IMR-90 (cell line): ENCODE measurements around the gene CACNA2D3. TPM values are rescaled to one million over a fixed set of nuclear protein-coding genes. Genes with fewer than 3 reads are reported as not detected.
A peak's percentile ranks its signal among the peaks of the same experiment; 100 is the strongest.

Source experiments
- ATAC-seq: fragments of 200-7000 bp; cut with Tn5 transposase; 2 replicates; pipeline ENCODE4 v1.9.1; 2020; ENCODE audit warnings: low read depth, mild to moderate bottlenecking, moderate library complexity
- BruUV-seq: library from RNA; stranded (reverse); fragments of 400-500 nt; replicated peaks from 2 replicates; lab custom pipeline; 2021; lab: Mats Ljungman, UMichigan
- CTCF ChIA-PET: fragments of 300-600 bp; formaldehyde crosslinking; extraction: SDS; loops from one replicate; lab custom pipeline; 2021; ENCODE audit warnings: antibody characterized with exemption; lab: Yijun Ruan, JAX
- POLR2A ChIA-PET: fragments of 300-600 bp; sonication (Branson Sonifier 250); formaldehyde crosslinking; loops from one replicate; lab custom pipeline; 2022; ENCODE audit warnings: antibody characterized with exemption; ENCODE audit not compliant: unreplicated experiment; lab: Charles Lee
- DNase-seq: peaks from one replicate; pipeline ENCODE4 v3.0.0; 2013
- H2AFZ ChIP-seq: replicated peaks from 2 replicates; pipeline ENCODE3; 2013; ENCODE audit warnings: low read length, mild to moderate bottlenecking; ENCODE audit not compliant: poor library complexity
- H2AK5ac ChIP-seq: 2 replicates; pipeline ENCODE4 v1.6.1; 2013; ENCODE audit warnings: low read depth, low read length, inconsistent platforms
- H2AK9ac ChIP-seq: replicated peaks from 2 replicates; pipeline ENCODE3; 2013; ENCODE audit warnings: mild to moderate bottlenecking, low read depth, low read length, moderate library complexity; ENCODE audit not compliant: poor library complexity
- H2BK120ac ChIP-seq: 2 replicates; pipeline ENCODE4 v1.6.1; 2013; ENCODE audit warnings: low read depth, low read length, inconsistent platforms
- H2BK15ac ChIP-seq: 3 replicates; pipeline ENCODE4 v1.6.1; 2013; ENCODE audit warnings: low read depth, low read length, inconsistent platforms
- H2BK20ac ChIP-seq: 2 replicates; pipeline ENCODE4 v1.6.1; 2013; ENCODE audit warnings: low read depth, mild to moderate bottlenecking, inconsistent platforms, low read length, moderate library complexity
- H2BK5ac ChIP-seq: 2 replicates; pipeline ENCODE4 v1.6.1; 2013; ENCODE audit warnings: mild to moderate bottlenecking, low read depth, low read length, inconsistent platforms; ENCODE audit not compliant: poor library complexity, severe bottlenecking
- H3K14ac ChIP-seq: replicated peaks from 2 replicates; pipeline ENCODE4 v1.6.1; 2013; ENCODE audit warnings: low read depth, low read length, inconsistent platforms
- H3K18ac ChIP-seq: 2 replicates; pipeline ENCODE4 v1.6.1; 2013; ENCODE audit warnings: low read depth, low read length, control low read depth
- H3K23ac ChIP-seq: 2 replicates; pipeline ENCODE4 v1.6.1; 2013; ENCODE audit warnings: low read depth, low read length, inconsistent platforms
- H3K27ac ChIP-seq: 2 replicates; pipeline ENCODE4 v1.5.1; 2013; ENCODE audit warnings: mild to moderate bottlenecking, control low read depth, low read length; ENCODE audit not compliant: insufficient read depth
- H3K27me3 ChIP-seq: 2 replicates; pipeline ENCODE4 v1.6.1; 2013; ENCODE audit warnings: low read length; ENCODE audit not compliant: control insufficient read depth, insufficient read depth
- H3K36me3 ChIP-seq: 2 replicates; pipeline ENCODE4 v1.6.1; 2013; ENCODE audit warnings: low read length, mixed read lengths; ENCODE audit not compliant: control insufficient read depth, insufficient read depth
- H3K4ac ChIP-seq: 2 replicates; pipeline ENCODE4 v1.6.1; 2013; ENCODE audit warnings: low read depth, low read length, inconsistent platforms
- H3K4me1 ChIP-seq: 2 replicates; pipeline ENCODE4 v1.6.1; 2013; ENCODE audit warnings: low read length, mixed read lengths; ENCODE audit not compliant: control insufficient read depth, insufficient read depth
- H3K4me2 ChIP-seq: 2 replicates; pipeline ENCODE4 v1.6.1; 2013; ENCODE audit warnings: low read depth, mild to moderate bottlenecking, control low read depth, low read length, moderate library complexity
- H3K4me3 ChIP-seq: 2 replicates; pipeline ENCODE4 v1.5.1; 2013; ENCODE audit warnings: low read depth, mild to moderate bottlenecking, control low read depth, low read length, moderate library complexity; ENCODE audit not compliant: insufficient read depth
- H3K56ac ChIP-seq: 2 replicates; pipeline ENCODE4 v1.6.1; 2013; ENCODE audit warnings: low read length, inconsistent platforms; ENCODE audit not compliant: insufficient read depth; ENCODE audit errors: extremely low read depth
- H3K79me1 ChIP-seq, 2 experiments: 2 replicates each; pipeline ENCODE4 v1.6.1; 2013; ENCODE audit warnings: low read length in 2 of 2, inconsistent platforms in 1 of 2, low read depth in 1 of 2
- H3K9ac ChIP-seq: 2 replicates; pipeline ENCODE4 v1.6.1; 2013; ENCODE audit warnings: low read depth, low read length, control low read depth
- H3K9me1 ChIP-seq: 2 replicates; pipeline ENCODE4 v1.6.1; 2013; ENCODE audit warnings: low read length, inconsistent platforms; ENCODE audit not compliant: insufficient read depth
- H3K9me3 ChIP-seq: 2 replicates; pipeline ENCODE4 v1.6.1; 2013; ENCODE audit warnings: low read length; ENCODE audit not compliant: control insufficient read depth, insufficient read depth
- H4K20me1 ChIP-seq: 2 replicates; pipeline ENCODE4 v1.6.1; 2013; ENCODE audit warnings: low read length, inconsistent platforms; ENCODE audit not compliant: insufficient read depth
- H4K5ac ChIP-seq: 2 replicates; pipeline ENCODE4 v1.6.1; 2013; ENCODE audit warnings: mild to moderate bottlenecking, low read depth, low read length, control low read depth
- H4K8ac ChIP-seq, 2 experiments: 2 replicates each; pipeline ENCODE4 v1.6.1; 2013; ENCODE audit warnings: low read depth in 2 of 2, low read length in 2 of 2, control low read depth in 1 of 2, inconsistent platforms in 1 of 2
- H4K91ac ChIP-seq: 2 replicates; pipeline ENCODE4 v1.6.1; 2013; ENCODE audit warnings: low read depth, low read length, inconsistent platforms; ENCODE audit not compliant: insufficient read depth
- BHLHE40 ChIP-seq: fragments of 150-350 bp; IDR thresholded peaks from 2 replicates; pipeline ENCODE4 v1.6.1; 2016; ENCODE audit warnings: mild to moderate bottlenecking, low read depth, low read length
- CEBPB ChIP-seq: IDR thresholded peaks from 2 replicates; pipeline ENCODE4 v1.6.1; 2012; ENCODE audit warnings: low read depth, low read length, improper control_type of control experiment
- ELK1 ChIP-seq: fragments of 150-350 bp; IDR thresholded peaks from 2 replicates; pipeline ENCODE4 v1.6.1; 2016; ENCODE audit warnings: low read depth, mild to moderate bottlenecking, low read length, moderate library complexity, borderline replicate concordance
- FOS ChIP-seq: fragments of 150-350 bp; IDR thresholded peaks from 2 replicates; pipeline ENCODE4 v1.6.1; 2016; ENCODE audit warnings: low read depth, low read length
- MAFK ChIP-seq: IDR thresholded peaks from 2 replicates; pipeline ENCODE4 v1.6.1; 2012; ENCODE audit warnings: low read depth, low read length, improper control_type of control experiment
- MAZ ChIP-seq: IDR thresholded peaks from 2 replicates; pipeline ENCODE4 v1.6.1; 2012; ENCODE audit warnings: low read depth, mild to moderate bottlenecking, low read length, improper control_type of control experiment, moderate library complexity, borderline replicate concordance
- MXI1 ChIP-seq: IDR thresholded peaks from 2 replicates; pipeline ENCODE4 v1.6.1; 2012; ENCODE audit warnings: low read depth, mild to moderate bottlenecking, low read length, moderate library complexity, borderline replicate concordance
- NFE2L2 ChIP-seq: fragments of 150-350 bp; IDR thresholded peaks from 2 replicates; pipeline ENCODE4 v1.6.1; 2016; ENCODE audit warnings: low read depth, mild to moderate bottlenecking, low read length
- POLR2A ChIP-seq: IDR thresholded peaks from 2 replicates; pipeline ENCODE4 v1.6.1; 2012; ENCODE audit warnings: mild to moderate bottlenecking, low read depth, low read length
- RFX5 ChIP-seq: IDR thresholded peaks from 2 replicates; pipeline ENCODE4 v1.8.0; 2012; ENCODE audit warnings: low read depth, mild to moderate bottlenecking, low read length, moderate library complexity
- WGBS, 2 experiments: methylation state at CpG; one replicate each; pipeline versions ENCODE4 v1.1.5 to v1.1.7; 2013; ENCODE audit warnings: missing lambda C conversion rate in 2 of 2; ENCODE audit not compliant: insufficient read length in 1 of 2; ENCODE audit errors: extremely low coverage in 2 of 2; 5-methylcytosine and 5-hydroxymethylcytosine counted together
- dilution Hi-C: fragments of 300-500 bp; cut with HindIII; formaldehyde crosslinking; loops from one replicate; pipeline ENCODE4 v1.14.3; 2018; ENCODE audit warnings: low sequenced_read_pairs; ENCODE audit not compliant: unreplicated experiment
- in situ Hi-C: fragments of 300-500 bp; cut with MboI; formaldehyde crosslinking; loops from 3 replicates; pipeline ENCODE4 v1.14.3; 2019; ENCODE audit warnings: low sequenced_read_pairs, inconsistent platforms, mixed read lengths
- intact Hi-C: fragments of 100-400 bp; cut with micrococcal nuclease; formaldehyde crosslinking; loops from 2 replicates; pipeline ENCODE4 v1.10.0; 2022
- polyA plus RNA-seq, 3 experiments: library from polyadenylated mRNA; depleted of rRNA; stranded (reverse); fragments of >200 nt; gene quantifications; 2 replicates each; pipeline ENCODE4 v1.2.3, GENCODE V29; 2012; ENCODE audit warnings: low replicate concordance in 1 of 3
- total RNA-seq: library from RNA; depleted of rRNA; stranded (reverse); fragments of >200 nt; gene quantifications from 2 replicates; pipeline ENCODE4 v1.2.3, GENCODE V29; 2012

The CACNA2D3 gene
- total and polyA plus RNA-seq, 2 of the 4 experiments (the other 2 are of a cell fraction), result 0.36 to 0.41 TPM

- no peak overlapping the region for H3K4ac ChIP-seq
- H3K14ac ChIP-seq, result no peak overlapping the region
- no peak overlapping the region for H2BK120ac ChIP-seq
- dilution Hi-C loops (no loop called here), in situ Hi-C loops (no loop called here), intact Hi-C loops (no loop called here)
- ChIA-PET POLR2A (no interaction called here), CTCF (no interaction called here)
- no peaks in the 10 kb centered on the region for H3K27me3 ChIP-seq
- H3K18ac ChIP-seq, result no peak overlapping the region
- no peak overlapping the region for H2BK5ac ChIP-seq
- no peaks in the 10 kb centered on the region for H3K9me1 ChIP-seq
- H2AK5ac ChIP-seq, result no peak overlapping the region
- WGBS, 2 experiments, result no CpG with 5 or more reads among the region's 4 CpGs
- H4K5ac ChIP-seq, result no peak overlapping the region
- H3K4me3 ChIP-seq, result no peak overlapping the region
- no peak overlapping the region for H4K91ac ChIP-seq
- no peak overlapping the region for H4K8ac ChIP-seq
- no peak for ATAC-seq
- DNase-seq, result no peak
- no peak overlapping the region for H2BK20ac ChIP-seq
- peak overlapping the region; percentile 38 for H2AFZ ChIP-seq
- H3K27ac ChIP-seq, result no peak overlapping the region
- H3K23ac ChIP-seq, result peak overlapping the region; percentile 32; the same call in 1 of the 2 replicates
- no peak overlapping the region for H2BK15ac ChIP-seq
- H3K36me3 ChIP-seq, result no peaks in the 10 kb centered on the region
- no peaks in the 10 kb centered on the region for H3K79me1 ChIP-seq
- H2AK9ac ChIP-seq, result no peak overlapping the region
- TF ChIP-seq RFX5, result no peak
- no peak for TF ChIP-seq CEBPB
- no peak for TF ChIP-seq NFE2L2
- TF ChIP-seq FOS, result no peak
- no peak for TF ChIP-seq MAZ
- TF ChIP-seq MXI1, result no peak
- TF ChIP-seq ELK1, result no peak
- no peak for TF ChIP-seq POLR2A
- TF ChIP-seq MAFK, result no peak
- TF ChIP-seq BHLHE40, result no peak
- no TSS peak for BruUV-seq
- H3K9ac ChIP-seq, result no peak overlapping the region
- no peak overlapping the region for H3K56ac ChIP-seq
- no peak overlapping the region for H3K4me2 ChIP-seq
- H3K9me3 ChIP-seq, result no peaks in the 10 kb centered on the region
- no peaks in the 10 kb centered on the region for H4K20me1 ChIP-seq
- H3K4me1 ChIP-seq, result no peaks in the 10 kb centered on the region
Measured at GRCh38 chr3:54932606-54933005, 810.3 kb downstream of the CACNA2D3 start.
